ENCODE results near the gene CCNL1. TPM values are rescaled to one million over a fixed set of nuclear protein-coding genes. Genes with fewer than 3 reads are reported as not detected.
A peak's percentile ranks its signal among the peaks of the same experiment; 100 is the strongest.

CCNL1 gene
- total and polyA plus RNA-seq, 7 experiments from 2014 or later, result 65.4 to 1,170 (median 353) TPM

DNA sequence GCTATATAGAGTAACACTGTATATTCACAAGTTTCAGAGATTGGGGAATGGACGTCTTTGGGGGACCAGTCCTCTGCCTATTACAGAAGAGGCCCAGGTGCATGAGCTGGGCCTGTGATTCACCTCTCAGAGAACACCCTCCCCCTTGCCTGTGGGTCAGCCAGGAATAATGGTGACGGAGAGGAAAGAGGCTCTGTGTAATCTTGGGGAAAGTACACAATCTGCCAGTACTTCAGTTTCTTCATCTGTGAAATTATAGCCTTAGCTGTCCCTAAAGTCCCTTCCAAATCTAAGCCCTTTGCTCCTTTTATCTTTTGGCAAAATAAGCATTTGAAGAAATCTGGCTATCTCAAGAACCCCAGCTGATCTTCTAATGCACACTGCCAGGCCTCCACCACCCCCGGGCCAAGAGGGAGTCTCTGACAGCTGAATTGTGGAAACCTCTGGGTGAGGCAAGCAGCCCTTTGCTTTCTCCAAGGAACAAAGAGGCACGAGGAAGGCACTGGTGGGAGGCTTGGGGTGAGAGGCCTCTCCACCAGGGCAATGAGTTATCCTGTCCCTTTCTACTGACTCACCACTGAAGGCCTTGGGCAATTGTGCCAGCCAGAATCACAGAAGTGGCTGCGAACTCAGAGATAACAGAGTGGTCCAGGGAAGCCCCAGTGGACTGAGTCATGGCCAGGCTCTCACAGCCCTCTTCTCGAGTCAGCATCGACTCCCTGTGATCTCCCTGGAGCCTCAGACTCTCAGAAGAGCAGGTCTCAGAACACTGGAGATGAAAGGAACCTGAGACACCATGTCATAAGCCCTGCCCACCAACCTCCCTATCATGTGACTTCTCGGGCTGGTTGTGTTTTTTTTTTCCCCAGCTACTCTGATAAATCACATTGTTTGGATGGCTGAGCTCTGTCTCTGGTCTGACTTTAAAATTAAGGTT lies 31.8 kb downstream of the CCNL1 start:
- Histone ChIP-seq H3K27me3 (ENCODE audit: control insufficient read depth in 2 of 2, insufficient read depth in 2 of 2, low read length in 2 of 2) (no peaks in the 10 kb centered on the region), H3K27ac (ENCODE audit: low read depth, low read length) (peak overlapping the region; percentile 80), H3K36me3 (ENCODE audit: control insufficient read depth in 2 of 3, insufficient read depth in 3 of 3, low read length in 3 of 3) (no peaks in the 10 kb centered on the region), H3K9me3 (ENCODE audit: control insufficient read depth in 2 of 3, low read length in 3 of 3) (no peaks in the 10 kb centered on the region), H3K4me1 (ENCODE audit: control insufficient read depth in 2 of 2, insufficient read depth in 2 of 2, low read length in 2 of 2) (peaks cover 44 to 50% of the 10 kb centered on the region in 2 donors), H3K4me3 (ENCODE audit: low read length) (no peak overlapping the region)
- intact Hi-C loops (cut with micrococcal nuclease), result loop anchor here (1.0 to 2.0 kb wide), 4 partner anchors 9 to 311 kb away; no protein-coding TSS in a partner anchor
- Mint-ChIP-seq H3K36me3 (peaks cover 0 to 3% (median 0%) of the 10 kb centered on the region in 5 donors), H3K4me1 (peaks cover 34 to 71% (median 59%) of the 10 kb centered on the region in 7 donors), H3K4me3 (peak overlapping the region in 9 of 10 donors; percentile 60 to 84 (median 72)), H3K27ac (peak overlapping the region; percentile 93 to 99 (median 97)), H3K27me3 (no peaks in the 10 kb centered on the region), H3K9me3 (no peaks in the 10 kb centered on the region)
- DNase-seq, result peak in 8 of 9 donors; percentile 58 to 80 (median 69)
- peak; percentile 81 for ATAC-seq
- ChIA-PET POLR2A (interaction anchor here (0.6 to 6.5 kb wide), 5 partner anchors 11 to 554 kb away, joined by 3 to 49 read pairs (median 9); partner anchors contain the start of gene CCNL1), CTCF (interaction anchor here (0.5 to 2.9 kb wide), 7 partner anchors 10 to 979 kb away, joined by 3 to 12 read pairs (median 4); no protein-coding TSS in a partner anchor)

DNA sequence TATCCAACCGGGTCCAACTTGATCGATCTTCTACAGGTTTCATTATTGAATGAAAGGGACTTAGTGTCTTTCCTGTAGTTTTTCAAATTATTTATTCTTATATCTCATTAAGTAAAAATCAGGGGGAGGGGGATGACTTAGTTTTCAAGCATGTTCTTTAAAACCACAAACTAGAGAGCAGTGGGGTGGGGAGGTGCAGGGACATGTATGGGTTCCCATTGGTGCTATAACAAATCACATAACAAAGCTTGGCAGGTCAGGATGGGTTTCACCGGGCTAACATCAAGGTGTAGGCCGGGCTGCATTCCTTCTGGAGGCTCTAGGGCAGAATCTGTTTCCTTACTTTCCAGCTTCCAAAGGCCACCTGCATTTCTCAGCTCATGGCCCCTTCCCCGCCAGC lies 32.7 kb downstream of the CCNL1 start:
- Mint-ChIP-seq H3K4me1 (peaks cover 34 to 66% (median 52%) of the 10 kb centered on the region in 7 donors), H3K27me3 (no peaks in the 10 kb centered on the region), H3K4me3 (no peak overlapping the region), H3K27ac (peak overlapping the region; percentile 7 to 99 (median 96)), H3K36me3 (no peaks in the 10 kb centered on the region), H3K9me3 (no peaks in the 10 kb centered on the region)
- DNase-seq (no peak), ATAC-seq (no peak)
- H3K36me3 ChIP-seq (ENCODE audit: control insufficient read depth in 2 of 3, insufficient read depth in 3 of 3, low read length in 3 of 3), result no peaks in the 10 kb centered on the region
- CTCF ChIA-PET, result interaction anchor here (0.5 to 2.9 kb wide), 6 partner anchors 11 to 585 kb away, joined by 3 to 12 read pairs (median 4); no protein-coding TSS in a partner anchor
- peak overlapping the region; percentile 6 for H3K27ac ChIP-seq (ENCODE audit: low read depth, low read length)
- peaks cover 42% of the 10 kb centered on the region in 2 donors for H3K4me1 ChIP-seq (ENCODE audit: control insufficient read depth in 2 of 2, insufficient read depth in 2 of 2, low read length in 2 of 2)
- no peak overlapping the region for H3K4me3 ChIP-seq (ENCODE audit: low read length)
- POLR2A ChIA-PET, result interaction anchor here (0.6 to 6.5 kb wide), 6 partner anchors 10 to 369 kb away, joined by 3 to 49 read pairs (median 6); partner anchors contain the start of gene CCNL1
- no peaks in the 10 kb centered on the region for H3K27me3 ChIP-seq (ENCODE audit: control insufficient read depth in 2 of 2, insufficient read depth in 2 of 2, low read length in 2 of 2)
- no peaks in the 10 kb centered on the region for H3K9me3 ChIP-seq (ENCODE audit: control insufficient read depth in 2 of 3, low read length in 3 of 3)
- intact Hi-C loops (cut with micrococcal nuclease), result no loop called here

DNA sequence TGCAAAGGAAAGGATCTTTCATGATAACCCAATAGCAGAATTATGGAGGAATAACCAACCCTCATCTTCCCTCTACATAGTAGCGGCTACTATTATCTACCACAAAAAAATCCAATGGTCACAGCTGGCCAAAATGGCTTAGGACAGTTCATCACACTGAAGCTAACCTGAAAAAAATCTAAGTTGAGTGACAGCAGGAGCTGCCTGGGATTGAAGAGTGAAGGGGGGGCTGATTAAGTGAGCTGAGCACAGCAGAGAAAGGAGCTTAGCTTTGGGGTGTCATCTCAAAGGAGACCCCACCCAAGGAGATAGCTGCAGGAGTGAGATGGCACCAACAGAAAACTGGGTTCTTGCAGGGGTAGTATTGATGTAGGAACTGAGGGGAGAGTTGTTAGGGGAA lies 33.6 kb downstream of the CCNL1 start:
- ChIA-PET CTCF (interaction anchor here (0.9 to 2.9 kb wide), 3 partner anchors 12 to 584 kb away, joined by 3 to 12 read pairs (median 9); no protein-coding TSS in a partner anchor), POLR2A (interaction anchor here (0.8 to 6.5 kb wide), 4 partner anchors 9 to 48 kb away, joined by 4 to 49 read pairs (median 8); no protein-coding TSS in a partner anchor)
- intact Hi-C loops (cut with micrococcal nuclease), result no loop called here
- no peaks in the 10 kb centered on the region for H3K27me3 ChIP-seq (ENCODE audit: control insufficient read depth in 2 of 2, insufficient read depth in 2 of 2, low read length in 2 of 2)
- Mint-ChIP-seq H3K4me1 (peaks cover 28 to 64% (median 44%) of the 10 kb centered on the region in 7 donors), H3K9me3 (no peaks in the 10 kb centered on the region), H3K4me3 (no peak overlapping the region), H3K27ac (peak overlapping the region; percentile 14 to 97 (median 93)), H3K36me3 (peaks cover 0 to under 1% (median 0%) of the 10 kb centered on the region in 5 donors), H3K27me3 (no peaks in the 10 kb centered on the region)
- DNase-seq (no peak), ATAC-seq (no peak)
- no peak overlapping the region for H3K4me3 ChIP-seq (ENCODE audit: low read length)
- H3K27ac ChIP-seq (ENCODE audit: low read depth, low read length), result no peak overlapping the region
- H3K9me3 ChIP-seq (ENCODE audit: control insufficient read depth in 2 of 3, low read length in 3 of 3), result no peaks in the 10 kb centered on the region
- H3K4me1 ChIP-seq (ENCODE audit: control insufficient read depth in 2 of 2, insufficient read depth in 2 of 2, low read length in 2 of 2), result peaks cover 33% of the 10 kb centered on the region in 2 donors
- H3K36me3 ChIP-seq (ENCODE audit: control insufficient read depth in 2 of 3, insufficient read depth in 3 of 3, low read length in 3 of 3), result no peaks in the 10 kb centered on the region

DNA sequence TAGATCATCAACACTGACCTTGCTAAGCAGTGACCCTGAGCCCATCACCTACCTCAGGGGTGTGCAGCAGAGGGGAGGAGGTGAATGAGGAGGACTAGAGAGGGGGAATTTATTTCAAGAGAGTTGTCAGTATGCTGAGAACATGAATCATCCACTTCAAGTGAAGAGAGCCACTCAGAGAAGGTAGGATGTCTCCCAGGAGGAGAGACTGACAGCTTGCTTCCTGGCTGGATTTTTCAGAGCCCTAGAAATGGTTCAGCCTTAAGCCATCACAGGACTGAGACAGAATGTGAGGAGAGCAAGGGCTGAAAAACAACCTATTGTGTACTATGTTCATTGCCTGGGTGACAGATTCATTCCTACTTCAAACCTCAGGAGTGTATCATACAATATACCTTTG lies 34.8 kb downstream of the CCNL1 start:
- no peak overlapping the region for H3K27ac ChIP-seq (ENCODE audit: low read depth, low read length)
- ChIA-PET CTCF (interaction anchor here (1.9 kb wide), 1 partner anchor 12 kb away, joined by 9 read pairs; no protein-coding TSS in a partner anchor), POLR2A (no interaction called here)
- no peaks in the 10 kb centered on the region for H3K36me3 ChIP-seq (ENCODE audit: control insufficient read depth in 2 of 3, insufficient read depth in 3 of 3, low read length in 3 of 3)
- H3K4me3 Mint-ChIP-seq, result no peak overlapping the region
- peaks cover 20 to 53% (median 33%) of the 10 kb centered on the region in 7 donors for H3K4me1 Mint-ChIP-seq
- DNase-seq (no peak), ATAC-seq (no peak)
- peak overlapping the region in 5 of 9 donors; percentile 10 to 96 (median 42) for H3K27ac Mint-ChIP-seq
- intact Hi-C loops (cut with micrococcal nuclease), result no loop called here
- no peaks in the 10 kb centered on the region for H3K27me3 ChIP-seq (ENCODE audit: control insufficient read depth in 2 of 2, insufficient read depth in 2 of 2, low read length in 2 of 2)
- peaks cover 23 to 24% of the 10 kb centered on the region in 2 donors for H3K4me1 ChIP-seq (ENCODE audit: control insufficient read depth in 2 of 2, insufficient read depth in 2 of 2, low read length in 2 of 2)
- H3K4me3 ChIP-seq (ENCODE audit: low read length), result no peak overlapping the region
- no peaks in the 10 kb centered on the region for H3K9me3 ChIP-seq (ENCODE audit: control insufficient read depth in 2 of 3, low read length in 3 of 3)
- H3K9me3 Mint-ChIP-seq, result no peaks in the 10 kb centered on the region
- peaks cover 0 to 3% (median 0%) of the 10 kb centered on the region in 5 donors for H3K36me3 Mint-ChIP-seq
- no peaks in the 10 kb centered on the region for H3K27me3 Mint-ChIP-seq

DNA sequence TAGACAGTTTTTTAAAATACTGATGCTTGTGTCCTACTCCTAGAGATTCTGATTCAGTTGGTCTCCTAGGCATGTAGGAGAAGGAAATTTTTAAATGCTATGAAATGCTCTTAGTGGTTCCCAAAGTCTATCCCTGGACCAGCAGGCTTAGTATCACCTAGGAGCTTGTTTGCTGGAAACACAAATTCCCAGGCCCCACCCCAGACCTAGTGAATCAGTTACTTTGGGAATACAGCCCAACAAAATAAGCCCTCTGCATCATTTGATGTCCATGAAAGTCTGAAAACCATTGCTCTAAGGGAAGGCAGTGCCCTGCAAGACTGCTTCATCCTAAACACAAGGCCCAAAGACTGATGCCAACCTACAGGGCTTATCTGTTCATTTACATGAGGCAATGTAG lies 36.3 kb downstream of the CCNL1 start:
- Mint-ChIP-seq H3K27me3 (no peaks in the 10 kb centered on the region), H3K9me3 (peaks cover 0 to 4% (median 0%) of the 10 kb centered on the region in 11 donors), H3K4me1 (peaks cover 8 to 48% (median 18%) of the 10 kb centered on the region in 7 donors), H3K4me3 (no peak overlapping the region), H3K27ac (no peak overlapping the region), H3K36me3 (peaks cover 0 to 5% (median 0%) of the 10 kb centered on the region in 5 donors)
- H3K27ac ChIP-seq (ENCODE audit: low read depth, low read length), result no peak overlapping the region
- DNase-seq, result no peak
- ChIA-PET CTCF (interaction anchor here (1.1 kb wide), 1 partner anchor 35 kb away, joined by 3 read pairs; no protein-coding TSS in a partner anchor), POLR2A (interaction anchor here (1.4 kb wide), 1 partner anchor 34 kb away, joined by 4 read pairs; no protein-coding TSS in a partner anchor)
- intact Hi-C loops (cut with micrococcal nuclease), result no loop called here
- H3K27me3 ChIP-seq (ENCODE audit: control insufficient read depth in 2 of 2, insufficient read depth in 2 of 2, low read length in 2 of 2), result no peaks in the 10 kb centered on the region
- no peak overlapping the region for H3K4me3 ChIP-seq (ENCODE audit: low read length)
- no peaks in the 10 kb centered on the region for H3K36me3 ChIP-seq (ENCODE audit: control insufficient read depth in 2 of 3, insufficient read depth in 3 of 3, low read length in 3 of 3)
- H3K4me1 ChIP-seq (ENCODE audit: control insufficient read depth in 2 of 2, insufficient read depth in 2 of 2, low read length in 2 of 2), result peaks cover 9 to 17% of the 10 kb centered on the region in 2 donors
- no peaks in the 10 kb centered on the region for H3K9me3 ChIP-seq (ENCODE audit: control insufficient read depth in 2 of 3, low read length in 3 of 3)
- ATAC-seq, result no peak

DNA sequence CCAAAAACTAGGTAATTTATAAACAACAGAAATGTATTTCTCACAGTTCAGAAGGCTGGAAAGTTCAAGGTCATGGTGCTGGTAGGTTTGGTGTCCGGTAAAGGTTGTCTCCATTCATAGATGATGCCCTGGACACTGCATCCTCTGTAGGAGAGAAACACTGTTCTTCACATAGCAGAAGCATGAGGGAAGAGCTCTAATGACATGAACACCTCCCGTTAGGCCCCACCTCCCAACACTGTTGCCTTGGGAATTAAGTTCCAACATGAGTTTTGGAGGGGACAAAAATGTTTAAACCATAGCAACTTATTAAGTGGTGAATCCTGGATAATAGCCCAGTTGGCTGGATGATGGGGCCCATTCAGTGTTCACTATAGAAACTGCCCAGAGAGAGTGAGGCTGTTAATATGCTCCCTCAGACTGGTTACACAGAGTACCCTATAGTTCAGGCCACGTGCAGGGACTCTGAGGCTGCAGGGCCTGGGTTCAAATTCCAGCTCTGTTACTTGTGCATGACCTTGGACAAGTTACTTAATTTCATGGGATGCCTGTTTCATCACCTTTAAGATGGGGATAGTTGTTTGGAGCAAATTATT lies 37.0 kb downstream of the CCNL1 start:
- no peaks in the 10 kb centered on the region for H3K36me3 ChIP-seq (ENCODE audit: control insufficient read depth in 2 of 3, insufficient read depth in 3 of 3, low read length in 3 of 3)
- H3K4me1 Mint-ChIP-seq, result peaks cover 3 to 41% (median 12%) of the 10 kb centered on the region in 7 donors
- H3K4me1 ChIP-seq (ENCODE audit: control insufficient read depth in 2 of 2, insufficient read depth in 2 of 2, low read length in 2 of 2), result peaks cover 2 to 10% of the 10 kb centered on the region in 2 donors
- POLR2A ChIA-PET, result interaction anchor here (1.1 to 2.2 kb wide), 4 partner anchors 11 to 34 kb away, joined by 3 to 6 read pairs (median 4); no protein-coding TSS in a partner anchor
- no peaks in the 10 kb centered on the region for H3K27me3 Mint-ChIP-seq
- H3K4me3 Mint-ChIP-seq, result no peak overlapping the region
- ATAC-seq (no peak), DNase-seq (no peak)
- no peaks in the 10 kb centered on the region for H3K27me3 ChIP-seq (ENCODE audit: control insufficient read depth in 2 of 2, insufficient read depth in 2 of 2, low read length in 2 of 2)
- peaks cover 0 to 5% (median 0%) of the 10 kb centered on the region in 5 donors for H3K36me3 Mint-ChIP-seq
- peaks cover 0 to 4% (median 0%) of the 10 kb centered on the region in 11 donors for H3K9me3 Mint-ChIP-seq
- no peaks in the 10 kb centered on the region for H3K9me3 ChIP-seq (ENCODE audit: control insufficient read depth in 2 of 3, low read length in 3 of 3)
- H3K4me3 ChIP-seq (ENCODE audit: low read length), result no peak overlapping the region
- intact Hi-C loops (cut with micrococcal nuclease), result no loop called here
- CTCF ChIA-PET, result interaction anchor here (1.0 to 1.5 kb wide), 2 partner anchors 27 to 34 kb away, joined by 3 to 4 read pairs; no protein-coding TSS in a partner anchor
- no peak overlapping the region for H3K27ac ChIP-seq (ENCODE audit: low read depth, low read length)
- H3K27ac Mint-ChIP-seq, result peak overlapping the region in 1 of 9 donors; percentile 47
